Measurements from ENCODE around the gene ARHGAP26. TPM values are rescaled to one million over a fixed set of nuclear protein-coding genes. Genes with fewer than 3 reads are reported as not detected.
A peak's percentile ranks its signal among the peaks of the same experiment; 100 is the strongest.
"Not testable (repeated sequence)": the region's sequence is repeated elsewhere in the genome, so short reads cannot be mapped to it uniquely, and the experiment has no call there.

Gene ARHGAP26
- total RNA-seq, 2 experiments from 2014 or later: 12.8 to 15.4 TPM

GRCh38 chr5:143106174-143106573 lies 336.0 kb downstream of the ARHGAP26 start:
- POLR2A ChIA-PET: interaction anchor here (0.6 kb wide), 1 partner anchor 13 kb away, joined by 3 read pairs; no protein-coding TSS in a partner anchor
- intact Hi-C loops (cut with DNase I, micrococcal nuclease): loop anchor here in 1 of 2 experiments (10.0 kb wide), 1 partner anchor 489 kb away; no protein-coding TSS in a partner anchor

GRCh38 chr5:143108498-143109128 lies 338.4 kb downstream of the ARHGAP26 start:
- Mint-ChIP-seq H3K9me3 (ENCODE audit: low read depth) (no peaks in the 10 kb centered on the region), H3K36me3 (ENCODE audit: low read depth) (no peaks in the 10 kb centered on the region), H3K4me3 (no peak overlapping the region), H3K27ac (no peak overlapping the region), H3K4me1 (peaks cover 6% of the 10 kb centered on the region), H3K27me3 (no peaks in the 10 kb centered on the region)
- intact Hi-C loops (cut with DNase I, micrococcal nuclease): loop anchor here in 1 of 2 experiments (10.0 kb wide), 1 partner anchor 486 kb away; no protein-coding TSS in a partner anchor
- no peak for ATAC-seq
- no peak for DNase-seq
- CTCF ChIA-PET: interaction anchor here (0.6 to 1.7 kb wide), 5 partner anchors 9 to 107 kb away, joined by 3 to 5 read pairs (median 3); no protein-coding TSS in a partner anchor
- POLR2A ChIA-PET: no interaction called here

More at GRCh38 chr5:143106174-143106573, 336.0 kb downstream of the ARHGAP26 start:
- Mint-ChIP-seq H3K27ac (no peak overlapping the region), H3K27me3 (no peaks in the 10 kb centered on the region), H3K9me3 (ENCODE audit: low read depth) (no peaks in the 10 kb centered on the region), H3K4me3 (no peak overlapping the region), H3K4me1 (peaks cover 18% of the 10 kb centered on the region), H3K36me3 (ENCODE audit: low read depth) (peaks cover 3% of the 10 kb centered on the region)
- no peak for ATAC-seq
- CTCF ChIA-PET: interaction anchor here (0.7 kb wide), 1 partner anchor 275 kb away, joined by 3 read pairs; no protein-coding TSS in a partner anchor
- DNase-seq: no peak

DNA sequence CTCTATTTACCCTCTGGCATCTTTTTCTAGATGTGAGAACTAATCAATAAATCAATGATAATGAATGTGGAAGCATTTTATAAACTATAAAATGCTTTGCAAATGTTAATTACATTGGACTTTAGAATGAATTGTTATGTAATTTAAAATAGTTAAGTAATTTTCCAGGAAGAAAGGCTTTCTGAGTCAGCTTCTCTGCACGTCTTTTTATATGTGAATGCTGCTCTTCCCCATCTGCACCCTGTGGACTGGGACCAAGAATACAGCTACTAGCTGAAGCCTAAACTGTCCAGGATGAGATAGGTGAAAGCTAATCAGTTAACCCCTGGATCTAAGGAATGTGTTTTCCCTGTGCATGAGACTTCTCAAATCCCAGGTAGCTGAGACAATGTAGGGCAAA lies 340.4 kb downstream of the ARHGAP26 start:
- H3K4me3 Mint-ChIP-seq: no peak overlapping the region
- no peak overlapping the region for H3K27ac Mint-ChIP-seq
- no peaks in the 10 kb centered on the region for H3K36me3 Mint-ChIP-seq (ENCODE audit: low read depth)
- ChIA-PET POLR2A (no interaction called here), CTCF (interaction anchor here (0.7 to 1.1 kb wide), 2 partner anchors 9 to 294 kb away, joined by 4 read pairs; no protein-coding TSS in a partner anchor)
- intact Hi-C loops (cut with DNase I, micrococcal nuclease): no loop called here
- peaks cover 15% of the 10 kb centered on the region for H3K4me1 Mint-ChIP-seq
- H3K9me3 Mint-ChIP-seq (ENCODE audit: low read depth): no peaks in the 10 kb centered on the region
- H3K27me3 Mint-ChIP-seq: no peaks in the 10 kb centered on the region
- DNase-seq (no peak), ATAC-seq (no peak)

- no peak for DNase-seq
- intact Hi-C loops (cut with DNase I, micrococcal nuclease): no loop called here
- H3K27me3 Mint-ChIP-seq: no peaks in the 10 kb centered on the region
- H3K9me3 Mint-ChIP-seq (ENCODE audit: low read depth): no peaks in the 10 kb centered on the region
- CTCF ChIA-PET: interaction anchor here (1.0 kb wide), 1 partner anchor 14 kb away, joined by 3 read pairs; no protein-coding TSS in a partner anchor
- H3K27ac Mint-ChIP-seq: no peak overlapping the region
- H3K36me3 Mint-ChIP-seq (ENCODE audit: low read depth): no peaks in the 10 kb centered on the region
- no peak for ATAC-seq
- no peak overlapping the region for H3K4me3 Mint-ChIP-seq
- POLR2A ChIA-PET: no interaction called here
- peaks cover 13% of the 10 kb centered on the region for H3K4me1 Mint-ChIP-seq
These were observed 341.6 kb downstream of the ARHGAP26 start for GRCh38 chr5:143111799-143112198.

GRCh38 chr5:143113461-143113860 lies 343.3 kb downstream of the ARHGAP26 start:
- no peak overlapping the region for H3K4me3 Mint-ChIP-seq
- intact Hi-C loops (cut with DNase I, micrococcal nuclease): no loop called here
- ChIA-PET CTCF (interaction anchor here (0.6 to 1.5 kb wide), 4 partner anchors 31 to 400 kb away, joined by 3 read pairs; no protein-coding TSS in a partner anchor), POLR2A (interaction anchor here (0.6 to 0.7 kb wide), 2 partner anchors 142 to 320 kb away, joined by 3 read pairs; no protein-coding TSS in a partner anchor)
- no peaks in the 10 kb centered on the region for H3K36me3 Mint-ChIP-seq (ENCODE audit: low read depth)
- ATAC-seq (no peak), DNase-seq (no peak)
- H3K4me1 Mint-ChIP-seq: peaks cover 19% of the 10 kb centered on the region
- H3K27ac Mint-ChIP-seq: no peak overlapping the region
- no peaks in the 10 kb centered on the region for H3K27me3 Mint-ChIP-seq
- H3K9me3 Mint-ChIP-seq (ENCODE audit: low read depth): no peaks in the 10 kb centered on the region

- CTCF ChIA-PET: interaction anchor here (0.5 to 0.8 kb wide), 2 partner anchors 226 to 1192 kb away, joined by 3 read pairs; no protein-coding TSS in a partner anchor
- Mint-ChIP-seq H3K4me1 (peaks cover 26% of the 10 kb centered on the region), H3K4me3 (no peak overlapping the region), H3K9me3 (ENCODE audit: low read depth) (no peaks in the 10 kb centered on the region), H3K27me3 (no peaks in the 10 kb centered on the region), H3K36me3 (ENCODE audit: low read depth) (no peaks in the 10 kb centered on the region), H3K27ac (no peak overlapping the region)
- DNase-seq (no peak), ATAC-seq (peak; percentile 29)
- POLR2A ChIA-PET: interaction anchor here (0.6 kb wide), 1 partner anchor 320 kb away, joined by 4 read pairs; no protein-coding TSS in a partner anchor
- intact Hi-C loops (cut with DNase I, micrococcal nuclease): no loop called here
These were observed 344.3 kb downstream of the ARHGAP26 start for GRCh38 chr5:143114481-143114880.

DNA sequence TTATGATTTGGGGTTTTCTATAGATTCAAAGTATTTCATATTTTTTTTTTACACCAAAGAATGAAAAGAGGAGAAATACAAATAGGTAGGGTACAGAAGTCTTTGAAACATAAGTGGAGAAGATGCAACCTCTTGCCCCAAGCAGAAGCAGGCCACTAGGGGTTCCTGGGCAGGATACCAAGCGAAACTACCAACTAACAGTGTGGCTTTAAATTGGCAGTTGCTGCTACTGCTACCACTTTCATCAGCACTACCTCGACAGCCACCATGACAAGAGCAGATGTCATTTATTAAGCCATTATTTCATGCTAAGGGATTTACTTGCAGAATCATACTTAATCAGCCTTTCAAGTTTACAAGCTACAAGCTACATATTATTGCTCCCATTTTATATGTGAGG lies 345.2 kb downstream of the ARHGAP26 start:
- Mint-ChIP-seq H3K27ac (no peak overlapping the region), H3K27me3 (no peaks in the 10 kb centered on the region), H3K9me3 (ENCODE audit: low read depth) (no peaks in the 10 kb centered on the region), H3K4me3 (no peak overlapping the region), H3K4me1 (peaks cover 26% of the 10 kb centered on the region), H3K36me3 (ENCODE audit: low read depth) (no peaks in the 10 kb centered on the region)
- intact Hi-C loops (cut with DNase I, micrococcal nuclease): no loop called here
- POLR2A ChIA-PET: no interaction called here
- CTCF ChIA-PET: interaction anchor here (0.5 to 1.2 kb wide), 3 partner anchors 10 to 166 kb away, joined by 3 to 6 read pairs (median 3); no protein-coding TSS in a partner anchor
- DNase-seq (no peak), ATAC-seq (no peak)

- intact Hi-C loops (cut with DNase I, micrococcal nuclease): no loop called here
- Mint-ChIP-seq H3K27me3 (no peaks in the 10 kb centered on the region), H3K4me3 (no peak overlapping the region), H3K4me1 (peaks cover 33% of the 10 kb centered on the region), H3K9me3 (ENCODE audit: low read depth) (no peaks in the 10 kb centered on the region), H3K36me3 (ENCODE audit: low read depth) (peaks cover 10% of the 10 kb centered on the region), H3K27ac (no peak overlapping the region)
- DNase-seq (no peak), ATAC-seq (no peak)
- POLR2A ChIA-PET: no interaction called here
- CTCF ChIA-PET: interaction anchor here (1.4 kb wide), 1 partner anchor 17 kb away, joined by 3 read pairs; no protein-coding TSS in a partner anchor
These were observed 346.6 kb downstream of the ARHGAP26 start for GRCh38 chr5:143116814-143117213.

DNA sequence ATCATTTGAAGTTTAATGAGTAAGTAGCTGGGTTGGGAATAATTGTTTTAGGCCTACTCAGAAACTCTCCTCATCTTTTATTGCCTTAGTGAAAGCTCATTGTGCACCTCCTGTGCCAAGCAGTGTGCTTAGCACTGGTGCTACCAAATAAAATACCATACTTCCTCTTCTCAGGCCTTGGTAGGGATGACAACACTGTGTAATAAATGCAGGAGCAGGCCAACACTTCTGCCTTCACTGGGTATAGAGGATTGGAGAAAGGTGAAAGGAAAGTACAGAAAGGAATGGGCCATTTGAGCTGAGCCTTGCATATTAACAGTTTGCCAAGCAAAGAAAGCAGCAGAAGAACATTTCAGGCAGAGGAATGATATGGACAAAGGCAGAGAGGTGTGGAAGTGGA lies 347.6 kb downstream of the ARHGAP26 start:
- Mint-ChIP-seq H3K27ac (no peak overlapping the region), H3K4me3 (no peak overlapping the region), H3K4me1 (peaks cover 33% of the 10 kb centered on the region), H3K9me3 (ENCODE audit: low read depth) (no peaks in the 10 kb centered on the region), H3K27me3 (no peaks in the 10 kb centered on the region), H3K36me3 (ENCODE audit: low read depth) (peaks cover 13% of the 10 kb centered on the region)
- ATAC-seq: no peak
- POLR2A ChIA-PET: no interaction called here
- intact Hi-C loops (cut with DNase I, micrococcal nuclease): no loop called here
- no peak for DNase-seq
- CTCF ChIA-PET: interaction anchor here (0.6 to 1.4 kb wide), 4 partner anchors 10 to 437 kb away, joined by 3 to 5 read pairs (median 4); no protein-coding TSS in a partner anchor

DNA sequence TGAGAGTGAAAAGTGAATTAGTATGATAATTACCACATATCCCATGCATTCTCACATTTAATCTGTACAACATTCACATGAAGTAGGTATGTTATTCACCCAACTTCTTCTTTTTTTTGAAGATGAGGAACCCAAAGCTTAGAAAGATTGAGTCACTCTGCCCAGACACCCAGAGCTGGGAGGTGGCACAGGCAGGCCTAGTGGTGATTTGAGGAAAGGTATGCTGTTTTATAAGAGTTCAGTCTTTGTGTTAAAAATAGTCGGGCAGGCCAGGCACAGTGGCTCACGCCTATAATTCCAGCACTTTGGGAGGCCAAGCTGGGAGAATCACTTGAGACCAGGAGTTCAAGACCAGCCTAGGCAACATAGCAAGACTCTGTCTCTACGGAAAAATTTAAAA lies 348.0 kb downstream of the ARHGAP26 start:
- Mint-ChIP-seq H3K4me1 (peaks cover 32% of the 10 kb centered on the region), H3K36me3 (ENCODE audit: low read depth) (peaks cover 13% of the 10 kb centered on the region), H3K27me3 (no peaks in the 10 kb centered on the region), H3K9me3 (ENCODE audit: low read depth) (no peaks in the 10 kb centered on the region), H3K27ac (no peak overlapping the region), H3K4me3 (no peak overlapping the region)
- DNase-seq: peak; percentile 38
- peak; percentile 59 for ATAC-seq
- ChIA-PET CTCF (interaction anchor here (0.9 to 1.3 kb wide), 2 partner anchors 10 to 98 kb away, joined by 5 read pairs; no protein-coding TSS in a partner anchor), POLR2A (no interaction called here)
- intact Hi-C loops (cut with DNase I, micrococcal nuclease): no loop called here

DNA sequence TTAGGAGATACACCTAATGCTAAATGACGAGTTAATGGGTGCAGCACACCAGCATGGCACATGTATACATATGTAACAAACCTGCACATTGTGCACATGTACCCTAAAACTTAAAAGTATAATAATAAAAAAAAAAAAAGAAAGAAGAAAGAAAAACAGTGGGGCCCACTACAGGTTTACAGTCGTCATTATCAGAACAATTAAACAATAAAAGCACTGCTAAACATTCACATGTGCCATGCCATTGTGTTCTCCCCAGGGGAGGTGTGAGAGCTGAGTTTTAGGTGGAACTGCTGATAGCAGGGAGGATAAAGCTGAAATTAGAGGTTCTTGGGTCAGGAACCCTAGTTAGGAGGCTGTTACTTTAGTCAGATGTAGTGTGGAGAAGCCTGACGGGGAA lies 348.6 kb downstream of the ARHGAP26 start:
- Mint-ChIP-seq H3K27ac (peak overlapping the region; percentile 61), H3K4me1 (peaks cover 27% of the 10 kb centered on the region), H3K36me3 (ENCODE audit: low read depth) (peaks cover 13% of the 10 kb centered on the region)
- intact Hi-C loops (cut with DNase I, micrococcal nuclease); H3K9me3 Mint-ChIP-seq (ENCODE audit: low read depth); ATAC-seq; H3K27me3 Mint-ChIP-seq; H3K4me3 Mint-ChIP-seq; DNase-seq; POLR2A ChIA-PET: not testable (repeated sequence)
- CTCF ChIA-PET: interaction anchor here (0.7 to 0.9 kb wide), 2 partner anchors 37 to 98 kb away, joined by 3 to 5 read pairs; no protein-coding TSS in a partner anchor
